H54 (cell line): Measurements from ENCODE around the gene PLEK.
"Not testable (repeated sequence)": the region's sequence is repeated elsewhere in the genome, so short reads cannot be mapped to it uniquely, and the experiment has no call there.

ENCODE experiments used
- DNase-seq: peaks from one replicate; pipeline ENCODE4 v3.0.0; 2011; ENCODE audit warnings: low spot score, mixed read lengths; ENCODE audit not compliant: insufficient read length
- FAIRE-seq: peaks from 3 replicates; lab custom pipeline; 2011; peaks lifted over from hg19 to GRCh38; lab: Jason Lieb, UNC
- POLR2A ChIP-seq: IDR thresholded peaks from 2 replicates; pipeline ENCODE4 v1.6.1; 2011; ENCODE audit warnings: low read depth, mild to moderate bottlenecking, low read length

Gene PLEK

DNA sequence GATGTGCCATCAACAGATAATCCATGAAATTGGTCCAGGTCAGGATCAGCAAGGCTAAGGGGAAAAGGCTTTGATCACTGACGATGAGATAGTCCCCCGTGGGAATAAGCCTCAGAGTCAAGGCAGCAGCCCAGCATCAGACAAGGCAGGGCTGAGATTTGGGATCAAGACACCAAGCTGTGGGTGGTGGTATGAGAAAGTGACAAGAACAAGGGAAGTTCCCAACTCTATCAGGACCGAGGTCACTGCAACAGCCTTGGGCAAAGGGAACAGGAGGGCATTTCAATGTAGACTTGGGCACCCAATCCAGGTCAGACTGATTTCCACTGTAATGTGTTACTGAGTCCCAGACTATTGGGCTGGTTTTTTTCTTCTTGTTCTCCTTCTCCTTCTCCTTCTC, 18.7 kb downstream of the PLEK start:
- FAIRE-seq (no peak), DNase-seq (no peak)
- TF ChIP-seq POLR2A, result no peak

DNA sequence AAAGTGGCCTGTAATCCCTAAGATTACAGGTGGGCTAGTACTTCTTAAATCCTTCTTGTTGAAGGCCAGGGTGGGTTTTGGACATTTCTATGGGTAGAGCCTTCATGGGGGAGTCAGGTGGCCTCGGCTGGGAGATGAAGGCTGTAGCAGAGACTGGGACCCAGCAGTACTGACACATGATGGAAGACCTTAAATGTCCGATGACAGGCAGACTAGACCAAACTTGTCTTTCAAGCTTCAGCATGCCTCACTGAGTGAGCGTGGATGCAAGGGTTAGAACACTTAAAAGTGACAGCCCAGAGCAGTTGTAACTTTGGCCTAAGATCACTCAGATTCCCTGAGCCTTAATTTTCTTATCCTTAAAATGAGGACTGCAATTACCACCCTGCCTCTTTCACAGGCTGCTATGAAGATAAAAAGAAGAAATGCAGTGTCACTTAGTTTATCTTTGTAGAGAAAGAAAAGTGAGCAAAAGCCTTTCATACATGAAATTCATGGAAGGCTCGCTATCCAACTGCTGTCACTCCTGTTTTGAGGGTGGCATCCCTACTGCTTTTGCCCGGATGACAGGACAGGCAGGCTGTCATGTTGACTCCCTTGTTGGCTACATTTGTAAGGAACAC, 19.5 kb downstream of the PLEK start:
- no peak for TF ChIP-seq POLR2A
- no peak for DNase-seq
- no peak for FAIRE-seq

GRCh38 chr2:68385220-68385906, 20.3 kb downstream of the PLEK start:
- DNase-seq (no peak), FAIRE-seq (no peak)
- no peak for TF ChIP-seq POLR2A

GRCh38 chr2:68385907-68386287, 20.8 kb downstream of the PLEK start:
- no peak for DNase-seq
- TF ChIP-seq POLR2A, result no peak
- no peak for FAIRE-seq

GRCh38 chr2:68386365-68386764, 21.3 kb downstream of the PLEK start:
- DNase-seq, result no peak
- no peak for FAIRE-seq
- no peak for TF ChIP-seq POLR2A

DNA sequence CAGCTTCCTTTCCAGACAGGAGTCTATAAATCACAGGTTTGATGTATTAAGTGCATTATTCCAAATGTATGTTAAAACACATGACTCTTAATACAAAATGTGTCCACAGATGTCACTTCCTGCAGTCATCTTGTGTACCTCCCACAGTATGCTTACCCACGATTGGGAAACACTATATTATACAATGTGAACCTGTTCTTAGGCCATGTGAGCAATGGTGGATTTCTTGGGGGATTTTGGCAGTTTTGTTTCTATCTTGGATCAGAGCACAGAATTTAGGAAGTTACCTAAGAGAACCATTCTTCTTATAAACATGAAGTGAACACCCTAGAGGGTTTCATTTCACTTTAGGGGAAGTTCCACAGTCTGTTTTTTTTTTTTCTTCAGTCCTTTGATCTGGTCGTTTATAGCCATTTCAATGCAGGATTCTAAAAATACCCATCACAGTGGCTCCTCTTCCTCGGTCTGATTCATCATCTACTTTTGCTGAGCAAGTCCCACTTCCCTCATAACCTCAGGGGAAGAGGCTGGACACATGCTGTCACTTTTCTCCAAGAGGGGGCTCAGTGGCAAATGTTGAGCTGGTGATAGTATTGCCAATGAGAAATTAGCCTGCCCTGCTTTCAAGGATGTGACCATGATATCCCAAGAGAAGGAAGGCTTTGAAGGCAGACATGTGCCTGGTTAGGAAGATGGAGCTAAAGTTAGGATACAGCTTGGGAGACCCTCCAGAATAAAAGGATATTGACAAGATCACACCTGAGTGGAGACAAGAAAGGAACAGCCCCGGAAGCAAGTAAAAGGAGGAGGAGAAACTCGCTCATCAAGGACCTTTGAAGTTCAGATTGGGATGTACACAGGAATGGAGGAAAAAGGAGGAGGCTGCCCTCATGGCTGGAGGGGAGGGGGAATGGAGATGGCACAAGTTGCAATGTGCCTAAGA, 22.6 kb downstream of the PLEK start:
- FAIRE-seq, result no peak
- TF ChIP-seq POLR2A, result no peak
- no peak for DNase-seq

- DNase-seq (no peak), FAIRE-seq (no peak)
- no peak for TF ChIP-seq POLR2A
Measured at GRCh38 chr2:68388358-68388757, 23.3 kb downstream of the PLEK start.

DNA sequence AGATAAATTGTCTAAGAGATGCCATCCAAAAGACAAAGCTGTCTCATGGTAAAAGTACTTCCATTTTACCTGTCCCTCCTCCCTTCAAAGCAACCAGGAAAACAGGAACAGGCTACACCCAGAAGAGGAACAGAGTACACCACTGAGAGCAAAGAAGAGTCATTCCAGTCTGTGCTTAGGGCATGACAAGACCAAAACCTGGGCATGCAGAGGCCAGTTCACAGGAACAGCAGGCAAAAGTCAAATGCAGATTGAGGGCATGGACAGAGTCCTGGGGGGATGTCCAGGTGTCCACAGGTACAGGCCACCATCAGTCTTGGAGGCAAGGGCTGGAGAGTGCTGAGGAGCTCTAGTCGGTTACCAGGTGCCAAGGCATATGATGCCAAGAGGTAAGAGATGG, 23.7 kb downstream of the PLEK start:
- FAIRE-seq, result no peak
- no peak for TF ChIP-seq POLR2A
- DNase-seq, result no peak

- no peak for TF ChIP-seq POLR2A
- FAIRE-seq (no peak), DNase-seq (no peak)
Measured at GRCh38 chr2:68390114-68390513, 25.0 kb downstream of the PLEK start.

DNA sequence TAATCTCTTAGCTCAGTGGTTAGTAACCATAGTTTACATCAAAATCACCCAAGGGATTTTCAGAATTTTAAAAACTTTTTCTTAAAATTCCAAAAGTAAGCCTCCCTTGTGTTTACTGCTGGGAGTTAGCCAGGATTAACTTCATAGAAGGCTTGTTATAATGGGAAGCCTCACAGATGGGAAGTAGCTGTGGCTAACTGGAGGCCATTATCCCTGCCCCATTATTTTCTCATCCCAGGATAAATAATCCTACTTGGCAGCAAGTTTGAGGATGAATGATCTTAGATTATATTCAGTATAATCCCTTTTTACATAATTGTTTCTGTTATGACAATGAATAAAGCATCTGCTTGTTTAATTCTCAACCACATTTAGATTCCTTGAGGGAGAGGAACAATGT, 25.5 kb downstream of the PLEK start:
- TF ChIP-seq POLR2A, result no peak
- FAIRE-seq (no peak), DNase-seq (no peak)

DNA sequence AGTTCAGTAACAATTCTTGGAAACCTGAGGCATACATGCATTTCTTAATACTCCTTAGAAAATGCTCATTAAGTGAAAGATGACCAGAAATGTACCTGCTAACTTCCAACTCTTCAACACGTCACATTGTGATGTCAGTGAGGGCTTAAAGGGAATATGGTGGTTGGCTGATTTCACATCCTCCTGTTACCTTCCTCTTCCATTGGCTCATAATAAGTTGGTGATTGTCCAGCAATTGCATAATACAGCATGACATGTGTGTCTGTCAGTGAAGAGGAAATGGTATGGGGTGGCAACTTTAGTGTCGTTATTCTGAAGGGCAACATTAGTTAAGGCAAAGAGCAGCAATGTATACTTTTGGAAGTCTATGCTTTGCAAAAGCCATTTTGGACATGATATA, 26.0 kb downstream of the PLEK start:
- no peak for FAIRE-seq
- no peak for DNase-seq
- TF ChIP-seq POLR2A, result no peak

DNA sequence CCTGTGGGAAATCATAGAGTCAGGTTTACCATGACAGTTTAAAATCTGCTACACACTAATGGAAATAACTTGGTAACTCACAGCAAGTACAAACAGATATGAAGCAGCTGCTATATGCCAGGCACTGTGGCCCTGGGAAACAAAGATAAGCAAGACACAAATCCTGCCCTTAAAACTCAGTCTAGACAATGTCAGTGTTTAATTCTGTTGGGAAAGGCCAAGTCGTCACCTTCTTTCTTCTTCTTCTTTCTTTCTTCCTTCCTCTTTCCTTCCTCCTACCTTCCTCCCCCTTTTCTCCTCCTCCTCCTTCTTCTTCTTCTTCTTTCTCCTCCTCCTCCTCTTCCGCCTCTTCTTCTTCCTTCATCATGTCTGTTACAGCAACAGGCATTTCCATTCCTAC, 26.8 kb downstream of the PLEK start:
- FAIRE-seq (no peak), DNase-seq (no peak)
- no peak for TF ChIP-seq POLR2A

DNA sequence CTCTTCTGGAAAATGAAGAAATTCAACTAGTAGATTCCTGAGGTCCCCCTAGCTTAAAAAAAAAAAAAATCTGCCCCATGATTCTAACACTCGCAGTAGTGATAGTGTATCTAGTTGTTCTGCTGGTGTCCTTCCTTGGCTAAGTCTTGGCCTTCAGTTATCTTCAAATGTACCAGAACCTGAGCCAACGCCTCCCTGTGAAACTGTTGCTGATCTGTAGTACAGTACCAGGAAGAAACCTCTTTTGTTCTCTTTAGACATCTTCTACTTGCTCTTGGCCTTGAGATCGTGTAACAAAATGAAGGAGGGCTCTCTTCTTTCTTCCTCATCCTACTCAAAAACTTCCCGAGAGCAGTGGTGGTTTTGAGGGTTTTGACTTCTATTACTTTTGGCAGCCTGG, 31.0 kb downstream of the PLEK start:
- no peak for TF ChIP-seq POLR2A
- DNase-seq (no peak), FAIRE-seq (no peak)

GRCh38 chr2:68397704-68398263, 32.7 kb downstream of the PLEK start:
- FAIRE-seq, DNase-seq: not testable (repeated sequence)
